Posterior vena cava (tissue), 2 donors: ENCODE data around the gene SF3B5. TPM values are rescaled to one million over a fixed set of nuclear protein-coding genes. Genes with fewer than 3 reads are reported as not detected.
A peak's percentile ranks its signal among the peaks of the same experiment; 100 is the strongest.
"Not testable (repeated sequence)": the region's sequence is repeated elsewhere in the genome, so short reads cannot be mapped to it uniquely, and the experiment has no call there.

Experiments
- DNase-seq: peaks from one replicate; pipeline ENCODE4 v3.0.0-alpha.2; 2020; ENCODE audit warnings: low spot score
- intact Hi-C, 2 donors: fragments of 100-400 bp; cut with DNase I; formaldehyde crosslinking; loops; one replicate each; pipeline versions ENCODE4 v1.14.1 to v1.14.2; 2022 to 2023
- long read RNA-seq, 2 donors: library from polyadenylated mRNA; unstranded; transcript quantifications; one replicate each; pipeline ENCODE4 v2.0.0, GENCODE V29; 2020 to 2021
- total RNA-seq, 2 donors: library from RNA; stranded (reverse); fragmentation: NEBNext Ultra II Directional; extraction: Animal tissue kit (Norgen Biotek cat#: 25700); gene quantifications; one replicate each; pipeline ENCODE4 v1.2.1, GENCODE V29; 2021
- donor health status: DM: yes; HTN: yes; CAD: no.
- donor health status: DM: yes; HTN: yes; CAD: no.

The SF3B5 gene
- 10 to 100 TPM; 81.3 to 90.0 TPM for total RNA-seq
- long read RNA-seq, donor 1, transcript SF3B5-201 (1 exons, 693 nt): major isoform, 13 of 13 reads
- long read RNA-seq, donor 1, partial matches to known transcripts: 0 of 13 reads
- long read RNA-seq, donor 1, other reads (novel, unspliced or antisense): 0 of 13 reads
- long read RNA-seq, donor 2, transcript SF3B5-201 (1 exons, 693 nt): major isoform, 45 of 45 reads
- long read RNA-seq, donor 2, partial matches to known transcripts: 0 of 45 reads
- long read RNA-seq, donor 2, other reads (novel, unspliced or antisense): 0 of 45 reads

GRCh38 chr6:144095134-144096002 is at the start of gene SF3B5:
Gene SF3B5 (minus strand): TSS chr6:144095573. CDS start chr6:144095497, 76 bp downstream.
- peak; percentile 99 for DNase-seq

GRCh38 chr6:144144996-144145395 is 49.6 kb upstream of the SF3B5 start:
- intact Hi-C loops: no loop called here
- no peak for DNase-seq

More at GRCh38 chr6:144095134-144096002, at the start of gene SF3B5:
- intact Hi-C loops: no loop called here

GRCh38 chr6:144143878-144144277 is 48.5 kb upstream of the SF3B5 start:
- intact Hi-C loops: no loop called here
- no peak for DNase-seq

GRCh38 chr6:144143106-144143505 is 47.7 kb upstream of the SF3B5 start:
- DNase-seq: no peak
- intact Hi-C loops: no loop called here

- intact Hi-C loops: no loop called here
- no peak for DNase-seq
Observed at GRCh38 chr6:144141470-144141869, 46.1 kb upstream of the SF3B5 start.

GRCh38 chr6:144140867-144141266 is 45.5 kb upstream of the SF3B5 start:
- no peak for DNase-seq
- intact Hi-C loops: no loop called here

GRCh38 chr6:144139817-144140216 is 44.4 kb upstream of the SF3B5 start:
- DNase-seq: no peak
- intact Hi-C loops: no loop called here

GRCh38 chr6:144138542-144138941 is 43.2 kb upstream of the SF3B5 start:
- DNase-seq: no peak
- intact Hi-C loops: no loop called here

GRCh38 chr6:144134737-144135136 is 39.4 kb upstream of the SF3B5 start:
- no peak for DNase-seq
- intact Hi-C loops: no loop called here

GRCh38 chr6:144134176-144134575 is 38.8 kb upstream of the SF3B5 start:
- no peak for DNase-seq
- intact Hi-C loops: no loop called here

- no peak for DNase-seq
- intact Hi-C loops: no loop called here
Observed at GRCh38 chr6:144133225-144133821, 38.0 kb upstream of the SF3B5 start.

- intact Hi-C loops, DNase-seq: not testable (repeated sequence)
Observed at GRCh38 chr6:144132167-144132690, 36.9 kb upstream of the SF3B5 start.

- intact Hi-C loops: no loop called here
Observed at GRCh38 chr6:144131248-144131709, 35.9 kb upstream of the SF3B5 start.

GRCh38 chr6:144129469-144129868 is 34.1 kb upstream of the SF3B5 start:
- intact Hi-C loops: no loop called here
- DNase-seq: no peak

More at GRCh38 chr6:144131248-144131709, 35.9 kb upstream of the SF3B5 start:
- no peak for DNase-seq

GRCh38 chr6:144127097-144127496 is 31.7 kb upstream of the SF3B5 start:
- intact Hi-C loops: no loop called here
- no peak for DNase-seq

- DNase-seq: no peak
- intact Hi-C loops: no loop called here
Observed at GRCh38 chr6:144123836-144124235, 28.5 kb upstream of the SF3B5 start.

GRCh38 chr6:144123421-144123820 is 28.0 kb upstream of the SF3B5 start:
- no peak for DNase-seq
- intact Hi-C loops: no loop called here

GRCh38 chr6:144122861-144123260 is 27.5 kb upstream of the SF3B5 start:
- intact Hi-C loops: no loop called here
- no peak for DNase-seq

GRCh38 chr6:144119376-144119775 is 24.0 kb upstream of the SF3B5 start:
- no peak for DNase-seq
- intact Hi-C loops: no loop called here

- intact Hi-C loops: no loop called here
- no peak for DNase-seq
Observed at GRCh38 chr6:144115219-144115618, 19.8 kb upstream of the SF3B5 start.
